Measurements from ENCODE around the gene ASB6. TPM values are rescaled to one million over a fixed set of nuclear protein-coding genes. Genes with fewer than 3 reads are reported as not detected.

The ASB6 gene
- polyA plus RNA-seq, 2 of the 4 experiments (the other 2 are of a cell fraction) = 9.2 to 17.3 TPM

- TF ChIP-seq PHF8 (IDR thresholded peaks at IDR 0.05; ENCODE audit: borderline replicate concordance, low read depth) (no peak), RNF2 (IDR thresholded peaks at IDR 0.05; ENCODE audit: borderline replicate concordance, low read depth) (no peak), EHF (CRISPR knock-in tag; IDR thresholded peaks at IDR 0.05) (no peak), FOSL2 (IDR thresholded peaks at IDR 0.05) (no peak), FOSL2 (CRISPR knock-in tag; IDR thresholded peaks at IDR 0.05) (no peak), SREBF2 (IDR thresholded peaks at IDR 0.05) (no peak), HMGXB4 (CRISPR knock-in tag; IDR thresholded peaks at IDR 0.05; ENCODE audit: borderline replicate concordance) (no peak), HES2 (IDR thresholded peaks at IDR 0.05) (no peak), JUNB (IDR thresholded peaks at IDR 0.05) (0 out of 2 replicates have a peak, but pooled peaks have one; percentile 13), PBX3 (IDR thresholded peaks at IDR 0.05) (no peak), HOXA7 (CRISPR knock-in tag; IDR thresholded peaks at IDR 0.05) (no peak), FOSB (CRISPR knock-in tag; IDR thresholded peaks at IDR 0.05) (no peak), USF2 (IDR thresholded peaks at IDR 0.05) (no peak), POLR2AphosphoS2 (conservative IDR thresholded peaks at IDR 0.05; ENCODE audit: low read length) (no peak), BHLHE40 (IDR thresholded peaks at IDR 0.05; ENCODE audit: low read depth, low read length) (no peak), ELK1 (IDR thresholded peaks at IDR 0.05; ENCODE audit: low read depth, low read length) (no peak), TP53 (CRISPR knock-in tag; IDR thresholded peaks at IDR 0.05) (no peak), BCL3 (IDR thresholded peaks at IDR 0.05) (0 out of 3 replicates have a peak, but pooled peaks have one; percentile 67), ESRRA (IDR thresholded peaks at IDR 0.05; ENCODE audit: borderline replicate concordance, low read length) (no peak), CEBPB (IDR thresholded peaks at IDR 0.05) (no peak), ZSCAN20 (CRISPR knock-in tag; IDR thresholded peaks at IDR 0.05) (no peak), RARB (CRISPR knock-in tag; IDR thresholded peaks at IDR 0.05) (no peak), KDM5A (IDR thresholded peaks at IDR 0.05) (no peak), HOXB5 (CRISPR knock-in tag; IDR thresholded peaks at IDR 0.05) (no peak), POLR2A (IDR thresholded peaks at IDR 0.05; ENCODE audit: low read length) (peak; percentile 28), MAX (IDR thresholded peaks at IDR 0.05) (no peak), CBX8 (IDR thresholded peaks at IDR 0.05) (no peak), KDM1A (IDR thresholded peaks at IDR 0.05; ENCODE audit: low read depth) (no peak), EHMT2 (IDR thresholded peaks at IDR 0.05; ENCODE audit: low read depth) (no peak), CHD4 (IDR thresholded peaks at IDR 0.05; ENCODE audit: borderline replicate concordance) (no peak), SMC3 (IDR thresholded peaks at IDR 0.05) (peak; percentile 34)
Measured at GRCh38 chr9:129597355-129598088, 44.4 kb downstream of the ASB6 start (continued).
